ENCODE data around the gene CDH15.

GRCh38 chr16:89133457-89134127, 38.0 kb upstream of the CDH15 start:
- TF ChIP-seq POLR2A (IDR thresholded peaks at IDR 0.05) (no peak), CTCF (IDR thresholded peaks at IDR 0.05 in 4 of 5, conservative IDR thresholded peaks at IDR 0.05 in 1 of 5) (no peak)

All from gastrocnemius medialis (tissue), 4 donors.